ENCODE measurements around the gene ERC1. TPM values are rescaled to one million over a fixed set of nuclear protein-coding genes. Genes with fewer than 3 reads are reported as not detected.

Gene ERC1
- total RNA-seq, 1 experiment from 2014 or later = 55.1 TPM

DNA sequence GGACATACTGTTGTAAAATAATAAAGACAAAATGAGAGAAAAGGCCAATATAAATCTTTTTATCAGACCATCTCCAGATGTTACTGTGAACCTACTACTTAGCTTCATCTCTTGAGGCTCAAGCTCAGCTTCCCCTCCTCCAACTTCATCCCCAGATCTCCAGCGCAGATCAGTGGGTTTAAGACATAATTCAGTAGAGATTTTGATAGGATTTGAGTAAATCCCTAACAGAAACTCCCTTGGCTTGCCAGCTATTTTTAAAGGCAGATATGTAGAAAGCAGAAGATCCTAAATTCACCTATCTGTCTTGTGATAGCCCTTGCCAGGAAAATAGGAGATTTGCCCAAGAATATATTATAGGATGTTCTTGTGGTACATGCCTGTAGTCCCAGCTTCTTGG is 366.7 kb downstream of the ERC1 start:
- no TSS peak for BruUV-seq (replicated peaks)
- no peaks in the 10 kb centered on the region for H3K9me3 Mint-ChIP-seq (ENCODE audit: unreplicated experiment)
- H3K36me3 Mint-ChIP-seq (ENCODE audit: insufficient read depth, unreplicated experiment) = no peaks in the 10 kb centered on the region
- TF ChIP-seq, protein P1, sequence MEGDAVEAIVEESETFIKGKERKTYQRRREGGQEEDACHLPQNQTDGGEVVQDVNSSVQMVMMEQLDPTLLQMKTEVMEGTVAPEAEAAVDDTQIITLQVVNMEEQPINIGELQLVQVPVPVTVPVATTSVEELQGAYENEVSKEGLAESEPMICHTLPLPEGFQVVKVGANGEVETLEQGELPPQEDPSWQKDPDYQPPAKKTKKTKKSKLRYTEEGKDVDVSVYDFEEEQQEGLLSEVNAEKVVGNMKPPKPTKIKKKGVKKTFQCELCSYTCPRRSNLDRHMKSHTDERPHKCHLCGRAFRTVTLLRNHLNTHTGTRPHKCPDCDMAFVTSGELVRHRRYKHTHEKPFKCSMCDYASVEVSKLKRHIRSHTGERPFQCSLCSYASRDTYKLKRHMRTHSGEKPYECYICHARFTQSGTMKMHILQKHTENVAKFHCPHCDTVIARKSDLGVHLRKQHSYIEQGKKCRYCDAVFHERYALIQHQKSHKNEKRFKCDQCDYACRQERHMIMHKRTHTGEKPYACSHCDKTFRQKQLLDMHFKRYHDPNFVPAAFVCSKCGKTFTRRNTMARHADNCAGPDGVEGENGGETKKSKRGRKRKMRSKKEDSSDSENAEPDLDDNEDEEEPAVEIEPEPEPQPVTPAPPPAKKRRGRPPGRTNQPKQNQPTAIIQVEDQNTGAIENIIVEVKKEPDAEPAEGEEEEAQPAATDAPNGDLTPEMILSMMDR (IDR thresholded peaks at IDR 0.05; ENCODE audit: unreplicated experiment) = no peak
- DNase-seq (ENCODE audit: unreplicated experiment) = no peak
- no peak overlapping the region for H3K27ac Mint-ChIP-seq (ENCODE audit: low read depth, unreplicated experiment)
- intact Hi-C loops (cut with micrococcal nuclease) = no loop called here
- H3K27me3 Mint-ChIP-seq (ENCODE audit: insufficient read depth, unreplicated experiment) = no peaks in the 10 kb centered on the region
- H3K4me3 Mint-ChIP-seq (ENCODE audit: unreplicated experiment) = no peak overlapping the region
- CTCF ChIA-PET = no interaction called here
- POLR2A ChIA-PET = no interaction called here
- H3K4me1 Mint-ChIP-seq (ENCODE audit: insufficient read depth, unreplicated experiment) = no peaks in the 10 kb centered on the region

DNA sequence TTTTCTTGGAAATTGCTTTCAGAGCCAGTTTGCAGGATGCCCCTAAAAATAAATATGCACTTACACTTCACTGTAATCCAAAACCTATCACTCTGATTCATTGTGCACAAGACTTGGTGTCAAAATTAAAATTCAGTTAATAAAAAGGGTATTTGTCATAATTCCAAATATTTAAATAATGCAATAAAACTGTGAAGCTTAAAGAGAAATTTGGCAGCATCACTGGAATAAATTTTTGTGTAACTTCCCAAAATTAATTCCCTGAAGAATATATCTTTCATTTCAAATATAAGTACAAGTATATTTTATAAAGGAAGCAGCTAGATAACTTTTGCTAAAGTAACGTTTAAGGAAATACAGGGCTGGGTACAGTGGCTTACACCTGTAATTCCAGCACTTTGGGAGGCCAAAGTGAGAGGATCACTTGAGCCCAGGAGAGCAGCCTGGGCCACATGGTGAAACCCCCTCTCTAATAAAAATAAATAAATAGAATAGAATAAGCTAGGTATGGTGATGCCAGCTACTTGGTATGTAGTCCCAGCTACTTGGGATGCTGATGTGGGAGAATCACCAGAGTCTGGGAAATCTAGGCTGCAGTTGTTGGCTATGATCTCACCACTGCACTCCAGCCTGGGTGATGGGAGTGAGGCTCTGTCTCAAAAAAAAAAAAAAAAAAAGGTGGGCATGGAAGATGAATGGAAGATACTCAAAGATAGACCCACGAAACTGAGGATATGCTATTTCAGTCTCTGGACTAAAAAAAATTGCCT is 369.6 kb downstream of the ERC1 start:
- no peaks in the 10 kb centered on the region for H3K27me3 Mint-ChIP-seq (ENCODE audit: insufficient read depth, unreplicated experiment)
- no peak for DNase-seq (ENCODE audit: unreplicated experiment)
- intact Hi-C loops (cut with micrococcal nuclease) = no loop called here
- TF ChIP-seq, protein P1 (IDR thresholded peaks at IDR 0.05; ENCODE audit: unreplicated experiment) = no peak
- CTCF ChIA-PET = interaction anchor here (0.6 to 2.3 kb wide), 2 partner anchors 12 to 243 kb away, joined by 3 to 8 read pairs; no protein-coding TSS in a partner anchor
- H3K9me3 Mint-ChIP-seq (ENCODE audit: unreplicated experiment) = no peaks in the 10 kb centered on the region
- BruUV-seq (replicated peaks) = no TSS peak
- no peak overlapping the region for H3K4me3 Mint-ChIP-seq (ENCODE audit: unreplicated experiment)
- H3K4me1 Mint-ChIP-seq (ENCODE audit: insufficient read depth, unreplicated experiment) = no peaks in the 10 kb centered on the region
- H3K36me3 Mint-ChIP-seq (ENCODE audit: insufficient read depth, unreplicated experiment) = no peaks in the 10 kb centered on the region
- POLR2A ChIA-PET = no interaction called here
- H3K27ac Mint-ChIP-seq (ENCODE audit: low read depth, unreplicated experiment) = no peak overlapping the region

DNA sequence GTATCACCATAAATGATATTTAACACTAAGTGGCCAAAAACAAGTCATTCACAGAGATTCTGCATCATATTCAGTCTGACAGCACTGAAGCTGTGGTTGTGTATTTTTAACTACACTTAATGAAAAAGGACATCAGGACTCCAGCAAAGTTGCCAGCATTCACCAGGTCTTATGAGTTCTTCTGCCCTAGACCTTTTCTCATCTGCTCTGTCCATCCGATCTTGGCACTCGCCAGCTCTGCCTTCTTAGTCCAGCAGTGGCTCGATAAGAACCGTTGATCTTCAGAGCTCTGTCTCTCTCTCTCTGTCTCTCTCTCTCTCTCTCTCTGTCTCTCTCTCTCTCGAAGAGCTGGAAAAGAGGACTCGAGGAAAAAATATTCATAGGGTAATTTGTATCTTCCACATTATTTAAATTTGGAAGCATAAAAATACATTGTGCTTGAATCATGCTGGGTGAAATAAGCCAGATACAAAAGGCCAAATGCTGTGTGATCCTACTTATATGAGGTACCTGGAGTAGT is 371.2 kb downstream of the ERC1 start:
- no TSS peak for BruUV-seq (replicated peaks)
- Mint-ChIP-seq H3K27me3 (ENCODE audit: insufficient read depth, unreplicated experiment) (no peaks in the 10 kb centered on the region), H3K36me3 (ENCODE audit: insufficient read depth, unreplicated experiment) (no peaks in the 10 kb centered on the region), H3K4me3 (ENCODE audit: unreplicated experiment) (no peak overlapping the region), H3K4me1 (ENCODE audit: insufficient read depth, unreplicated experiment) (no peaks in the 10 kb centered on the region), H3K9me3 (ENCODE audit: unreplicated experiment) (no peaks in the 10 kb centered on the region), H3K27ac (ENCODE audit: low read depth, unreplicated experiment) (no peak overlapping the region)
- ChIA-PET CTCF (interaction anchor here (0.7 kb wide), 1 partner anchor 44 kb away, joined by 3 read pairs; no protein-coding TSS in a partner anchor), POLR2A (interaction anchor here (0.5 to 1.3 kb wide), 3 partner anchors 7 to 148 kb away, joined by 3 read pairs; no protein-coding TSS in a partner anchor)
- DNase-seq (ENCODE audit: unreplicated experiment) = no peak
- TF ChIP-seq, protein P1 (IDR thresholded peaks at IDR 0.05; ENCODE audit: unreplicated experiment) = no peak
- intact Hi-C loops (cut with micrococcal nuclease) = no loop called here

DNA sequence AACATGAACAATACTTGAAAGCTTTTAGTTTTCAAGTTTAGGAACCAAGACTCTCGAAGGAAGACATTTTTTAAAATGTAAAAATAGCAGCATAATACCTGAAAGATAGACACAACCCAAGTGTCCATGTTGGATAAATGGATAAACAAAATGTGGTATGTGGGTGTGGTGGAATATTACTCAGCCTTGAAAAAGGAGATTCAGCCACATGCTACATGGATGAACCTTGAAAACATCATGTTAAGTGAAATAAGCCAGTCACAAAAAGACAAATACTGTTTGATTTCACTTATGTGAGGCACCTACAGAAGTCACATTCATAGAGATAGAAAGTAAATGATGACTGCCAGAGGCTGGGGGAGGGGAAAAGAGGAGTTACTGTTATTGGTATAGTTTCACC is 374.7 kb downstream of the ERC1 start:
- no peak for DNase-seq (ENCODE audit: unreplicated experiment)
- intact Hi-C loops (cut with micrococcal nuclease) = no loop called here
- H3K9me3 Mint-ChIP-seq (ENCODE audit: unreplicated experiment) = no peaks in the 10 kb centered on the region
- H3K4me1 Mint-ChIP-seq (ENCODE audit: insufficient read depth, unreplicated experiment) = no peaks in the 10 kb centered on the region
- CTCF ChIA-PET = no interaction called here
- no peaks in the 10 kb centered on the region for H3K27me3 Mint-ChIP-seq (ENCODE audit: insufficient read depth, unreplicated experiment)
- no peak overlapping the region for H3K27ac Mint-ChIP-seq (ENCODE audit: low read depth, unreplicated experiment)
- H3K4me3 Mint-ChIP-seq (ENCODE audit: unreplicated experiment) = no peak overlapping the region
- POLR2A ChIA-PET = no interaction called here
- BruUV-seq (replicated peaks) = no TSS peak
- TF ChIP-seq, protein P1 (IDR thresholded peaks at IDR 0.05; ENCODE audit: unreplicated experiment) = no peak
- H3K36me3 Mint-ChIP-seq (ENCODE audit: insufficient read depth, unreplicated experiment) = no peaks in the 10 kb centered on the region
